MG63 (cell line): Measurements from ENCODE around the gene LUZP2. TPM values are rescaled to one million over a fixed set of nuclear protein-coding genes. Genes with fewer than 3 reads are reported as not detected.

Experiments
- DNase-seq: peaks from one replicate; pipeline ENCODE4 v3.0.0-alpha.2; 2020
- H3K27me3 ChIP-seq: fragments of 250-450 bp; sonication (Bioruptor Pico); 2 replicates; pipeline ENCODE4 v1.5.1; 2020; ENCODE audit warnings: mild to moderate bottlenecking, moderate library complexity
- H3K36me3 ChIP-seq: fragments of 250-450 bp; sonication (Bioruptor Pico); 2 replicates; pipeline ENCODE4 v1.5.1; 2020; ENCODE audit warnings: mild to moderate bottlenecking, moderate library complexity
- H3K4me3 ChIP-seq: fragments of 250-450 bp; sonication (Bioruptor Pico); 2 replicates; pipeline ENCODE4 v1.5.1; 2020; ENCODE audit warnings: mild to moderate bottlenecking, moderate library complexity
- H3K9me3 ChIP-seq: fragments of 250-450 bp; sonication (Bioruptor Pico); 2 replicates; pipeline ENCODE4 v1.5.1; 2020; ENCODE audit warnings: mild to moderate bottlenecking, moderate library complexity
- total RNA-seq: library from RNA; depleted of rRNA; stranded (reverse); fragments of >200 nt; shearing (Covaris generic); gene quantifications from 2 replicates; pipeline ENCODE4 v1.2.3, GENCODE V29; 2014; ENCODE audit warnings: low replicate concordance

The LUZP2 gene
- total RNA-seq, 1 experiment from 2014 or later = 1.5 TPM

GRCh38 chr11:24609192-24610119, 112.6 kb downstream of the LUZP2 start:
- H3K9me3 ChIP-seq = no peaks in the 10 kb centered on the region
- no peaks in the 10 kb centered on the region for H3K27me3 ChIP-seq
- no peaks in the 10 kb centered on the region for H3K36me3 ChIP-seq
- H3K4me3 ChIP-seq = no peak overlapping the region
- no peak for DNase-seq

- H3K4me3 ChIP-seq = no peak overlapping the region
- no peak for DNase-seq
- H3K36me3 ChIP-seq = no peaks in the 10 kb centered on the region
- H3K27me3 ChIP-seq = no peaks in the 10 kb centered on the region
- no peaks in the 10 kb centered on the region for H3K9me3 ChIP-seq
Observed at GRCh38 chr11:24615451-24616160, 118.8 kb downstream of the LUZP2 start.

GRCh38 chr11:24617856-24618255, 121.0 kb downstream of the LUZP2 start:
- Histone ChIP-seq H3K27me3 (no peaks in the 10 kb centered on the region), H3K36me3 (no peaks in the 10 kb centered on the region), H3K9me3 (no peaks in the 10 kb centered on the region), H3K4me3 (no peak overlapping the region)
- DNase-seq = no peak

DNA sequence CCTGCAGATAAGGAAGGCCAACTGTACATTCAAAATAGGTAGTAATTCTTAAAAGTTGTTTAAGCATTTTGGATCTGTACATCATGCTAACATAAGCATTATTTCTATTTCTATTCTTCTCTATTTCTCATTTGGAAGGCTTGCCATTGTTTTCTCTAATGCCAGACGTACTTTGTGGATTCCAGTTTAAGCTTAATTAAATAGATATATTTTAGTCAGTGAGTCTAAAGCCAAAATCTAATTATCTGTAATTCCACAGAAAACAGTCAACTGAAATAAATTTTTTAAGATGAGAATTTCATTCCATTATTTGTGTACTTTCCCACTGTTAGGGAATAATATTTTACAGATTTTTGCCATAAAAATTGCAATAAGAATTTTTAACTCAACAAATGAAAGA, 123.0 kb downstream of the LUZP2 start:
- Histone ChIP-seq H3K4me3 (no peak overlapping the region), H3K36me3 (no peaks in the 10 kb centered on the region), H3K9me3 (no peaks in the 10 kb centered on the region), H3K27me3 (no peaks in the 10 kb centered on the region)
- DNase-seq = no peak

DNA sequence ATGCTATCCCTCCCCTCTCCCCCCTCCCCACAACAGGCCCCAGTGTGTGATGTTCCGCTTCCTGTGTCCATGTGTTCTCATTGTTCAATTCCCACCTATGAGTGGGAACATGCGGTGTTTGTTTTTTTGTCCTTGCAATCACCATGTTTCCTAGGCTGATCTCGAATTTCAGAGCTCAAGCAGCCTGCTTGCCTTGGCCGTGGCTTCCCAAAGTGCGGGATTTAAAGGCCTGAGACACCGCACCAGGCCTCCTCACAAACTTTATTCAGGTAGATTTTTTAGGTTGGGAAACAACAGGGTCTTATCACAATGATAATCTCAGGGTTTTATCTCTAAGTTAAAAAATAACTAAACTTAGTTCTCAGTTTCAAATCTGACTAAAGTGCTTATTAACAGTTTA, 125.4 kb downstream of the LUZP2 start:
- H3K27me3 ChIP-seq = no peaks in the 10 kb centered on the region
- H3K9me3 ChIP-seq = no peaks in the 10 kb centered on the region
- DNase-seq = no peak
- no peak overlapping the region for H3K4me3 ChIP-seq
- no peaks in the 10 kb centered on the region for H3K36me3 ChIP-seq

DNA sequence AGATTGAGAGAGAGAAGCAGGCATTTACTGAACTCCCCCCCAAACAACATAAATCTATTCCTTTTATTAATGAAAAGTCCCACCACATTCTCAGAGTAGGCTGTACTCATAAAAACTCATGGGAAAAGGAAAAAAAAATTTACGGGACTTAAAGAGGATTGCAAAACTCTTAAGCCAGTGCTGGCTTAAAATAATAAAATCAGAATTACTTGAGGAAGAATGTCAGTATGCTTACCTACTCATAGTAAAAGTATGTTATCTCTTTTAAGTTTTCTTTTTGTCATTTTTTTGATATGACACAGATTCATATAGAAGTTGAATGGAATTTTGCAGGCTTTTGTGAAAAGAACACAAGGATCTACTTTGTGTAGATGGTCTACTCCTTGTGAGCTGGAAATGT, 126.3 kb downstream of the LUZP2 start:
- H3K27me3 ChIP-seq = no peaks in the 10 kb centered on the region
- H3K9me3 ChIP-seq = no peaks in the 10 kb centered on the region
- DNase-seq = no peak

DNA sequence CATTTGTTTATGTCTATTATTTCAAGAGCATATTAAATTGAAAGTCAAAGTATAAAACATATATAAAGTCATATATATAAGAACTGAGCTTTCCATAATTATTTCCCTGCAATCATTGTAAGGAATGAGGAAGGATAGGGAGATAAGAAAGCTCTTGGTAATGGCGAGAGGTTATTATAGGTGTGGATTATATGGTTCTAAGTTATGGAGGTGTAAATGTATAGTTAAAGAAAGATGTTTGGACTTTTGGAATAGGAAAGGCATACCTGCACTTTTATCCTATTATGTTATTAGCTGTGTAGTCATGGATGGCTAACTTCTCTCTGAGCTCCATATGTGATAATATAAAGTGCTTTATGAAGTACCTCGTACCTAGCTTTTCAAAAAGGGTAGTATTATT, 127.6 kb downstream of the LUZP2 start:
- DNase-seq = no peak
- Histone ChIP-seq H3K36me3 (no peaks in the 10 kb centered on the region), H3K27me3 (no peaks in the 10 kb centered on the region), H3K9me3 (no peaks in the 10 kb centered on the region), H3K4me3 (no peak overlapping the region)

More for the DNA sequence above, 126.3 kb downstream of the LUZP2 start:
- Histone ChIP-seq H3K36me3 (no peaks in the 10 kb centered on the region), H3K4me3 (no peak overlapping the region)

GRCh38 chr11:24625975-24626374, 129.1 kb downstream of the LUZP2 start:
- DNase-seq = no peak
- H3K27me3 ChIP-seq = no peaks in the 10 kb centered on the region
- no peak overlapping the region for H3K4me3 ChIP-seq
- H3K36me3 ChIP-seq = no peaks in the 10 kb centered on the region
- H3K9me3 ChIP-seq = no peaks in the 10 kb centered on the region

- Histone ChIP-seq H3K9me3 (no peaks in the 10 kb centered on the region), H3K27me3 (no peaks in the 10 kb centered on the region), H3K36me3 (no peaks in the 10 kb centered on the region), H3K4me3 (no peak overlapping the region)
- no peak for DNase-seq
Observed at GRCh38 chr11:24628224-24628776, 131.4 kb downstream of the LUZP2 start.

GRCh38 chr11:24634606-24635160, 137.8 kb downstream of the LUZP2 start:
- DNase-seq = no peak
- H3K27me3 ChIP-seq = no peaks in the 10 kb centered on the region
- no peaks in the 10 kb centered on the region for H3K9me3 ChIP-seq
- H3K36me3 ChIP-seq = no peaks in the 10 kb centered on the region
- no peak overlapping the region for H3K4me3 ChIP-seq

DNA sequence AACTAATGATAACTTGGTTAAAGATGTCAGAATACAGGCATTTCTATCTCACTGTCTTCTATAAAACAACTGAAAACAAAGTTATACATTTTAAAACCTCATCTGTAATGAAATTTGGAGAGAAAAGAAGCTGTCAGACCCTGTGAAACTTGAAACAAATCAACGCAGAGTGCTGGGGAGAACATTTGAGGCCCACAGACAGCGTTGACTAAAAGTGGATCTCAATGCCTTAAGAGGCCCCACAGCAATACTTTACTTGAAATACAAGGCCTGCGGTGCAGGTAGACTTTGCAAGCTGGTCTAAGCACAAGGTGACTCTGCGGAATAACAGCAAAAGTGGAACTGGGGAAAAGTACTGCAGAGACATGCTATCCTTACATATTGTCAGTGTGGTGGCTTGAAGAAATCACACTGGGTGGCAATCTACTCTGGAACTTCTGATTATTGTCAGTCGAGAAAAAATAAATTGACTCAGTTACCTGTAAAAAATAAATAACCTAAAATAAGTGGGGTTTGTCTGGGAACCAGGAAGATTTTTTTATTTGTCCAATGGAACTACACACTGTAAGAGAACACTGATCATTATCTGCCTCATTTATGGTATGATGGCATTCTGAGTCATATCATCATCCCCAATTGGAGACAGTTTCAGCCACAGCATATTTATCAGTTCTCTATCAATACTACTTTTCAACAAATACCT, 138.9 kb downstream of the LUZP2 start:
- Histone ChIP-seq H3K27me3 (no peaks in the 10 kb centered on the region), H3K4me3 (no peak overlapping the region), H3K36me3 (no peaks in the 10 kb centered on the region), H3K9me3 (no peaks in the 10 kb centered on the region)
- no peak for DNase-seq

GRCh38 chr11:24636291-24636629, 139.4 kb downstream of the LUZP2 start:
- Histone ChIP-seq H3K27me3 (no peaks in the 10 kb centered on the region), H3K36me3 (no peaks in the 10 kb centered on the region), H3K9me3 (no peaks in the 10 kb centered on the region), H3K4me3 (no peak overlapping the region)
- DNase-seq = no peak

DNA sequence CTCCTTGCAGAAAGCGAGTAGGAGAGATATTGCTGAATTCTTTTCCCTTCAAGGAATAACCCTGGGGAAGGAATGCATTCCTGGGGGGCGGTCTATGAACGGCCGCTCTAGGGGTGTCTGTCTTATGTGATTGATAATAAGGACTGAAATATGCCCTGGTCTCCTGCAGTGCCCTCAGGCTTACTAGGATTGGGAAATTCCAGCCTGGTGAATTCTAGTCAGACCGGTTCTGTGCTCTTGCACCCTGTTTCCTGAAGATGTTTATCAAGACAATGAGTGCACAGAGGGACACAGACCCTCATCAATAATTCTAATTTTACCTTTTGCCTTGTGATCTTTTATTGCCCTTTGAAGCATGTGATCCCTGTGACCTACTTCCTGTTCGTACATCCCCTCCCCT, 140.7 kb downstream of the LUZP2 start:
- no peaks in the 10 kb centered on the region for H3K36me3 ChIP-seq
- no peaks in the 10 kb centered on the region for H3K27me3 ChIP-seq
- no peaks in the 10 kb centered on the region for H3K9me3 ChIP-seq
- no peak for DNase-seq
- H3K4me3 ChIP-seq = no peak overlapping the region

GRCh38 chr11:24642648-24643047, 145.8 kb downstream of the LUZP2 start:
- no peak for DNase-seq
- no peaks in the 10 kb centered on the region for H3K27me3 ChIP-seq
- H3K9me3 ChIP-seq = no peaks in the 10 kb centered on the region
- no peaks in the 10 kb centered on the region for H3K36me3 ChIP-seq
- H3K4me3 ChIP-seq = no peak overlapping the region

DNA sequence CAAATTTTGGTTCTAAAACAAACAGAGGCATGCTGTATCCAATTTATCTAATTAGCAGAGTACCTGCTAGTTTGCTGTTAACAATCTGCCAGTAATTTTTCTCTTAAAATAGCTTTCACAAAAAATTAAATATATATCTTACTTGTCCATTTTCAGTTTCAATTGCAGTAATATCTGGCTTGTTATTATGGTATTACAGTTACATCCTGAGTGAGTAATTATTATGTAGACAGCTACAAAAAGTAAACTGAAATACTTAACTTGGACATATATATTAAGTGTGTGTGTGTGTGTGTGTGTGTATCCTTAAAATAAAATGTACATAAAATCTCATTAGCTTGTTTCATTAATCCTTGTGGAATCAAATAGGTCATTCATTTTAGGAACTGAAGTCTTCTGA, 148.7 kb downstream of the LUZP2 start:
- H3K36me3 ChIP-seq = no peaks in the 10 kb centered on the region
- H3K27me3 ChIP-seq = no peaks in the 10 kb centered on the region
- no peak for DNase-seq
- no peak overlapping the region for H3K4me3 ChIP-seq
- no peaks in the 10 kb centered on the region for H3K9me3 ChIP-seq

DNA sequence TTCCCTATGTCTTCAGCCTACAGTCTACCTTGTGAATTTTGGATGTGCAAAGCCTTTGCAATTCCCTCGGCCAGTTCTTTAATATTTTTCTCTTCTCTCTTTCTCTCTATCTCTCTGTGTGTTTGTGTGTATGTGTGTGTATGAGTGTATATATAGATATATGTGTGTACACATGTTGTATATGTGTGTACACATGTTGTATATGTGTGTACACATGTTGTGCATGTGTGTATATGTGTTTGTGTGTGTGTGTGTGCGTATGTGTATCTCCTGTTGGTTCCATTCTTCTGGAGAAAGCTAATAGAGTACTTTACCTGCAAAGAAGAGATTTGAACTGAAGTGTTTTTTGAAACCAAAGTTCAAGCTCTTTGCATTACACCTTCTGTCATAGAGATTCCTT, 155.0 kb downstream of the LUZP2 start:
- no peak for DNase-seq
- Histone ChIP-seq H3K4me3 (no peak overlapping the region), H3K9me3 (no peaks in the 10 kb centered on the region), H3K36me3 (no peaks in the 10 kb centered on the region), H3K27me3 (no peaks in the 10 kb centered on the region)

DNA sequence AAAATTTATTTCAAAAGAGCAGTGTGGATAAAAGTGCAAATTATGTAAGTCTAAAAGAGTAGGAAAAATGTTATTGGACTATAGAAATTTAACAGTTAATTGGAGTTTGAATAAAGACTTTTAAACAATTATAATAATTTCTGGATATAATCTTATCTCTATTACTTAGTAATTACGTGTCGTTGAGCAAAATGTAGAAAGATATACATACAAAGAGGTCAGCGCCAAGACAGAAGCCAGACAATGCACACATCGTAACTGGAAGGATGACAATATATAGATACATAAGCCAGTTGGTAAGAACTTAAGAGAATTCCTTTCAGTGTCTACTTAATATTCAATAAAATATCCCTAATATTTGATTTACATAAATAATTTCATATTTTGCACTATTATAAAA, 157.0 kb downstream of the LUZP2 start:
- Histone ChIP-seq H3K36me3 (no peaks in the 10 kb centered on the region), H3K27me3 (no peaks in the 10 kb centered on the region), H3K9me3 (no peaks in the 10 kb centered on the region), H3K4me3 (no peak overlapping the region)
- DNase-seq = no peak
